IMR-90 (cell line): ENCODE measurements around the gene RAI14. TPM values are rescaled to one million over a fixed set of nuclear protein-coding genes. Genes with fewer than 3 reads are reported as not detected.

Experiments used
- ATAC-seq: fragments of 200-7000 bp; cut with Tn5 transposase; 2 replicates; pipeline ENCODE4 v1.9.1; 2020; ENCODE audit warnings: low read depth, mild to moderate bottlenecking, moderate library complexity
- BruUV-seq: library from RNA; stranded (reverse); fragments of 400-500 nt; replicated peaks from 2 replicates; lab custom pipeline; 2021; lab: Mats Ljungman, UMichigan
- CTCF ChIA-PET: fragments of 300-600 bp; formaldehyde crosslinking; extraction: SDS; loops from one replicate; lab custom pipeline; 2021; ENCODE audit warnings: antibody characterized with exemption; lab: Yijun Ruan, JAX
- POLR2A ChIA-PET: fragments of 300-600 bp; sonication (Branson Sonifier 250); formaldehyde crosslinking; loops from one replicate; lab custom pipeline; 2022; ENCODE audit warnings: antibody characterized with exemption; ENCODE audit not compliant: unreplicated experiment; lab: Charles Lee
- DNase-seq: peaks from one replicate; pipeline ENCODE4 v3.0.0; 2013
- H2AFZ ChIP-seq: replicated peaks from 2 replicates; pipeline ENCODE3; 2013; ENCODE audit warnings: low read length, mild to moderate bottlenecking; ENCODE audit not compliant: poor library complexity
- H2AK5ac ChIP-seq: 2 replicates; pipeline ENCODE4 v1.6.1; 2013; ENCODE audit warnings: low read depth, low read length, inconsistent platforms
- H2AK9ac ChIP-seq: replicated peaks from 2 replicates; pipeline ENCODE3; 2013; ENCODE audit warnings: mild to moderate bottlenecking, low read depth, low read length, moderate library complexity; ENCODE audit not compliant: poor library complexity
- H2BK120ac ChIP-seq: 2 replicates; pipeline ENCODE4 v1.6.1; 2013; ENCODE audit warnings: low read depth, low read length, inconsistent platforms
- H2BK15ac ChIP-seq: 3 replicates; pipeline ENCODE4 v1.6.1; 2013; ENCODE audit warnings: low read depth, low read length, inconsistent platforms
- H2BK20ac ChIP-seq: 2 replicates; pipeline ENCODE4 v1.6.1; 2013; ENCODE audit warnings: low read depth, mild to moderate bottlenecking, inconsistent platforms, low read length, moderate library complexity
- H2BK5ac ChIP-seq: 2 replicates; pipeline ENCODE4 v1.6.1; 2013; ENCODE audit warnings: mild to moderate bottlenecking, low read depth, low read length, inconsistent platforms; ENCODE audit not compliant: poor library complexity, severe bottlenecking
- H3K14ac ChIP-seq: replicated peaks from 2 replicates; pipeline ENCODE4 v1.6.1; 2013; ENCODE audit warnings: low read depth, low read length, inconsistent platforms
- H3K18ac ChIP-seq: 2 replicates; pipeline ENCODE4 v1.6.1; 2013; ENCODE audit warnings: low read depth, low read length, control low read depth
- H3K23ac ChIP-seq: 2 replicates; pipeline ENCODE4 v1.6.1; 2013; ENCODE audit warnings: low read depth, low read length, inconsistent platforms
- H3K27ac ChIP-seq: 2 replicates; pipeline ENCODE4 v1.5.1; 2013; ENCODE audit warnings: mild to moderate bottlenecking, control low read depth, low read length; ENCODE audit not compliant: insufficient read depth
- H3K27me3 ChIP-seq: 2 replicates; pipeline ENCODE4 v1.6.1; 2013; ENCODE audit warnings: low read length; ENCODE audit not compliant: control insufficient read depth, insufficient read depth
- H3K36me3 ChIP-seq: 2 replicates; pipeline ENCODE4 v1.6.1; 2013; ENCODE audit warnings: low read length, mixed read lengths; ENCODE audit not compliant: control insufficient read depth, insufficient read depth
- H3K4ac ChIP-seq: 2 replicates; pipeline ENCODE4 v1.6.1; 2013; ENCODE audit warnings: low read depth, low read length, inconsistent platforms
- H3K4me1 ChIP-seq: 2 replicates; pipeline ENCODE4 v1.6.1; 2013; ENCODE audit warnings: low read length, mixed read lengths; ENCODE audit not compliant: control insufficient read depth, insufficient read depth
- H3K4me2 ChIP-seq: 2 replicates; pipeline ENCODE4 v1.6.1; 2013; ENCODE audit warnings: low read depth, mild to moderate bottlenecking, control low read depth, low read length, moderate library complexity
- H3K4me3 ChIP-seq: 2 replicates; pipeline ENCODE4 v1.5.1; 2013; ENCODE audit warnings: low read depth, mild to moderate bottlenecking, control low read depth, low read length, moderate library complexity; ENCODE audit not compliant: insufficient read depth
- H3K56ac ChIP-seq: 2 replicates; pipeline ENCODE4 v1.6.1; 2013; ENCODE audit warnings: low read length, inconsistent platforms; ENCODE audit not compliant: insufficient read depth; ENCODE audit errors: extremely low read depth
- H3K79me1 ChIP-seq, 2 experiments: 2 replicates each; pipeline ENCODE4 v1.6.1; 2013; ENCODE audit warnings: low read length in 2 of 2, inconsistent platforms in 1 of 2, low read depth in 1 of 2
- H3K9ac ChIP-seq: 2 replicates; pipeline ENCODE4 v1.6.1; 2013; ENCODE audit warnings: low read depth, low read length, control low read depth
- H3K9me1 ChIP-seq: 2 replicates; pipeline ENCODE4 v1.6.1; 2013; ENCODE audit warnings: low read length, inconsistent platforms; ENCODE audit not compliant: insufficient read depth
- H3K9me3 ChIP-seq: 2 replicates; pipeline ENCODE4 v1.6.1; 2013; ENCODE audit warnings: low read length; ENCODE audit not compliant: control insufficient read depth, insufficient read depth
- H4K20me1 ChIP-seq: 2 replicates; pipeline ENCODE4 v1.6.1; 2013; ENCODE audit warnings: low read length, inconsistent platforms; ENCODE audit not compliant: insufficient read depth
- H4K5ac ChIP-seq: 2 replicates; pipeline ENCODE4 v1.6.1; 2013; ENCODE audit warnings: mild to moderate bottlenecking, low read depth, low read length, control low read depth
- H4K8ac ChIP-seq, 2 experiments: 2 replicates each; pipeline ENCODE4 v1.6.1; 2013; ENCODE audit warnings: low read depth in 2 of 2, low read length in 2 of 2, control low read depth in 1 of 2, inconsistent platforms in 1 of 2
- H4K91ac ChIP-seq: 2 replicates; pipeline ENCODE4 v1.6.1; 2013; ENCODE audit warnings: low read depth, low read length, inconsistent platforms; ENCODE audit not compliant: insufficient read depth
- BHLHE40 ChIP-seq: fragments of 150-350 bp; IDR thresholded peaks from 2 replicates; pipeline ENCODE4 v1.6.1; 2016; ENCODE audit warnings: mild to moderate bottlenecking, low read depth, low read length
- CEBPB ChIP-seq: IDR thresholded peaks from 2 replicates; pipeline ENCODE4 v1.6.1; 2012; ENCODE audit warnings: low read depth, low read length, improper control_type of control experiment
- CHD1 ChIP-seq: IDR thresholded peaks from 2 replicates; pipeline ENCODE4 v1.6.1; 2012; ENCODE audit warnings: low read depth, low read length, improper control_type of control experiment
- FOS ChIP-seq: fragments of 150-350 bp; IDR thresholded peaks from 2 replicates; pipeline ENCODE4 v1.6.1; 2016; ENCODE audit warnings: low read depth, low read length
- MAFK ChIP-seq: IDR thresholded peaks from 2 replicates; pipeline ENCODE4 v1.6.1; 2012; ENCODE audit warnings: low read depth, low read length, improper control_type of control experiment
- MAZ ChIP-seq: IDR thresholded peaks from 2 replicates; pipeline ENCODE4 v1.6.1; 2012; ENCODE audit warnings: low read depth, mild to moderate bottlenecking, low read length, improper control_type of control experiment, moderate library complexity, borderline replicate concordance
- MXI1 ChIP-seq: IDR thresholded peaks from 2 replicates; pipeline ENCODE4 v1.6.1; 2012; ENCODE audit warnings: low read depth, mild to moderate bottlenecking, low read length, moderate library complexity, borderline replicate concordance
- NFE2L2 ChIP-seq: fragments of 150-350 bp; IDR thresholded peaks from 2 replicates; pipeline ENCODE4 v1.6.1; 2016; ENCODE audit warnings: low read depth, mild to moderate bottlenecking, low read length
- POLR2A ChIP-seq: IDR thresholded peaks from 2 replicates; pipeline ENCODE4 v1.6.1; 2012; ENCODE audit warnings: mild to moderate bottlenecking, low read depth, low read length
- RAD21 ChIP-seq: IDR thresholded peaks from 2 replicates; pipeline ENCODE4 v1.6.1; 2012; ENCODE audit warnings: low read length, improper control_type of control experiment
- RFX5 ChIP-seq: IDR thresholded peaks from 2 replicates; pipeline ENCODE4 v1.8.0; 2012; ENCODE audit warnings: low read depth, mild to moderate bottlenecking, low read length, moderate library complexity
- SMC3 ChIP-seq: fragments of 150-350 bp; IDR thresholded peaks from 2 replicates; pipeline ENCODE4 v1.6.1; 2016; ENCODE audit warnings: low read depth, mild to moderate bottlenecking, antibody characterized with exemption, low read length, moderate library complexity
- WGBS, 2 experiments: methylation state at CpG; one replicate each; pipeline versions ENCODE4 v1.1.5 to v1.1.7; 2013; ENCODE audit warnings: missing lambda C conversion rate in 2 of 2; ENCODE audit not compliant: insufficient read length in 1 of 2; ENCODE audit errors: extremely low coverage in 2 of 2; 5-methylcytosine and 5-hydroxymethylcytosine counted together
- dilution Hi-C: fragments of 300-500 bp; cut with HindIII; formaldehyde crosslinking; loops from one replicate; pipeline ENCODE4 v1.14.3; 2018; ENCODE audit warnings: low sequenced_read_pairs; ENCODE audit not compliant: unreplicated experiment
- in situ Hi-C: fragments of 300-500 bp; cut with MboI; formaldehyde crosslinking; loops from 3 replicates; pipeline ENCODE4 v1.14.3; 2019; ENCODE audit warnings: low sequenced_read_pairs, inconsistent platforms, mixed read lengths
- intact Hi-C: fragments of 100-400 bp; cut with micrococcal nuclease; formaldehyde crosslinking; loops from 2 replicates; pipeline ENCODE4 v1.10.0; 2022
- polyA plus RNA-seq, 3 experiments: library from polyadenylated mRNA; depleted of rRNA; stranded (reverse); fragments of >200 nt; gene quantifications; 2 replicates each; pipeline ENCODE4 v1.2.3, GENCODE V29; 2012; ENCODE audit warnings: low replicate concordance in 1 of 3
- total RNA-seq: library from RNA; depleted of rRNA; stranded (reverse); fragments of >200 nt; gene quantifications from 2 replicates; pipeline ENCODE4 v1.2.3, GENCODE V29; 2012
- TF ChIP-seq, protein P1 (sequence below): fragments of 150-350 bp; IDR thresholded peaks from 2 replicates; pipeline ENCODE4 v1.6.1; 2017; ENCODE audit warnings: mild to moderate bottlenecking, antibody characterized with exemption, low read length, low read depth
- TF ChIP-seq, protein P2 (sequence below): fragments of 150-350 bp; IDR thresholded peaks from 2 replicates; pipeline ENCODE4 v1.6.1; 2016; ENCODE audit warnings: low read depth, mild to moderate bottlenecking, low read length, moderate library complexity, borderline replicate concordance
- TF ChIP-seq, protein P3 (sequence below): conservative IDR thresholded peaks from 2 replicates; pipeline ENCODE4 v1.5.1; 2012; ENCODE audit warnings: mild to moderate bottlenecking, low read depth, low read length, improper control_type of control experiment

RAI14 gene
- total and polyA plus RNA-seq, 2 of the 4 experiments (the other 2 are of a cell fraction) = 221 to 267 TPM

DNA sequence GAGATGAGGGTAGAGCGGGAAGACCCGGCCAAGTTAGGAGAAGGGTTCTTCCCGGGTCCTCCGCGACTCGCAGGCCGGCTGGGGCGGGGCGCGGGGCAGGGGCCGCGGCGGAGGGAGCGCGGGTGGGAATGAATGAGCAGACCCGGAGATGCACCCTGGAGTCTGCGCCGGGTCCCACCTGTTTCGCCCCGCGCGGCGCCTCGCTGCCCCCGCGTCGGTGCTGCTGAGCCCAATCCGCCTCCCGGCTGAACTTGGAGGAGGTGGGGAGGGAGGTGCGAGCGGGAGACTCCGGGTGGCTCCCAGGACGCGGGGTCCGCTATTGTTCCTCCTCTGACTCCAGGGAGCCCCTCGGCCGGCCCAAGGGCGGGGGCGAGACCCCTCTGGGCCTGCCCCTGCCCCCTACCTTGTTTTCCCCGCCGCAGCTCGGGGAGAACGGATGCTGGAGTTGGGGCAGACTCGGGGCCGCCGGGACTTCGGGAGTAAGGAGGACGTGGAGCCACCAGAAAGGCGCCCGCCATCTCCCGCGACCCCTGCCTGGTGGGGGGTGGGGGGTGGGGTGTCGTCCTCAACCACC lies 659 bp downstream of the RAI14 start:
- H2AK9ac ChIP-seq = peak overlapping the region; percentile 88
- peak overlapping the region; percentile 85 for H2AFZ ChIP-seq
- POLR2A ChIA-PET = interaction anchor here (0.5 to 2.3 kb wide), 4 partner anchors 20 to 122 kb away, joined by 3 to 5 read pairs (median 4); no protein-coding TSS in a partner anchor
- peak; percentile 1 for ATAC-seq
- DNase-seq = no peak
- H2BK5ac ChIP-seq = peak overlapping the region; percentile 98
- peak overlapping the region; percentile 95 for H3K4me2 ChIP-seq
- H3K27ac ChIP-seq = peak overlapping the region; percentile 100
- H3K14ac ChIP-seq = peak overlapping the region; percentile 95
- H3K79me1 ChIP-seq = peaks cover 0 to 16% of the 10 kb centered on the region in 2 experiments; a peak in 2 of 4 replicates
- H2BK20ac ChIP-seq = no peak overlapping the region
- in situ Hi-C loops = loop anchor here (5.0 kb wide), 1 partner anchor 129 kb away; no protein-coding TSS in a partner anchor
- H3K9ac ChIP-seq = peak overlapping the region; percentile 100
- no TSS peak for BruUV-seq
- H3K4me1 ChIP-seq = peaks cover 17% of the 10 kb centered on the region
- H2AK5ac ChIP-seq = peak overlapping the region; percentile 94
- CTCF ChIA-PET = no interaction called here
- peaks cover 8% of the 10 kb centered on the region for H3K9me1 ChIP-seq
- no peaks in the 10 kb centered on the region for H3K9me3 ChIP-seq
- H4K8ac ChIP-seq = peak overlapping the region; percentile 85 to 91
- peaks cover 4% of the 10 kb centered on the region for H3K36me3 ChIP-seq
- peaks cover 40% of the 10 kb centered on the region for H4K20me1 ChIP-seq
- WGBS, 2 experiments = 0% methylated on average over 13 of the region's 53 CpGs; no CpG with 5 or more reads in 1 of the 2 experiments
- peak overlapping the region; percentile 91 for H2BK120ac ChIP-seq
- H3K27me3 ChIP-seq = no peaks in the 10 kb centered on the region
- peak overlapping the region; percentile 95 for H4K5ac ChIP-seq
- dilution Hi-C loops = no loop called here
- H3K56ac ChIP-seq = peak overlapping the region; percentile 97
- peak overlapping the region; percentile 96 for H4K91ac ChIP-seq
- peak overlapping the region; percentile 98 for H3K4ac ChIP-seq
- H3K4me3 ChIP-seq = peak overlapping the region; percentile 99
- peak overlapping the region; percentile 98 for H3K18ac ChIP-seq
- peak overlapping the region; percentile 59; the same call in 2 of the 3 replicates for H2BK15ac ChIP-seq
- intact Hi-C loops = loop anchor here (1.0 to 5.0 kb wide), 9 partner anchors 38 to 170 kb away; no protein-coding TSS in a partner anchor
- H3K23ac ChIP-seq = peak overlapping the region; percentile 98
- TF ChIP-seq CHD1 = no peak
- TF ChIP-seq SMC3 = no peak
- TF ChIP-seq NFE2L2 = no peak
- TF ChIP-seq CEBPB = no peak
- TF ChIP-seq MAZ = no peak
- TF ChIP-seq MXI1 = no peak
- TF ChIP-seq, protein P1, sequence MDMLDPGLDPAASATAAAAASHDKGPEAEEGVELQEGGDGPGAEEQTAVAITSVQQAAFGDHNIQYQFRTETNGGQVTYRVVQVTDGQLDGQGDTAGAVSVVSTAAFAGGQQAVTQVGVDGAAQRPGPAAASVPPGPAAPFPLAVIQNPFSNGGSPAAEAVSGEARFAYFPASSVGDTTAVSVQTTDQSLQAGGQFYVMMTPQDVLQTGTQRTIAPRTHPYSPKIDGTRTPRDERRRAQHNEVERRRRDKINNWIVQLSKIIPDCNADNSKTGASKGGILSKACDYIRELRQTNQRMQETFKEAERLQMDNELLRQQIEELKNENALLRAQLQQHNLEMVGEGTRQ = no peak
- TF ChIP-seq RFX5 = no peak
- no peak for TF ChIP-seq BHLHE40
- TF ChIP-seq RAD21 = peak; percentile 16; the same call in 1 of the 2 replicates
- TF ChIP-seq, protein P2, sequence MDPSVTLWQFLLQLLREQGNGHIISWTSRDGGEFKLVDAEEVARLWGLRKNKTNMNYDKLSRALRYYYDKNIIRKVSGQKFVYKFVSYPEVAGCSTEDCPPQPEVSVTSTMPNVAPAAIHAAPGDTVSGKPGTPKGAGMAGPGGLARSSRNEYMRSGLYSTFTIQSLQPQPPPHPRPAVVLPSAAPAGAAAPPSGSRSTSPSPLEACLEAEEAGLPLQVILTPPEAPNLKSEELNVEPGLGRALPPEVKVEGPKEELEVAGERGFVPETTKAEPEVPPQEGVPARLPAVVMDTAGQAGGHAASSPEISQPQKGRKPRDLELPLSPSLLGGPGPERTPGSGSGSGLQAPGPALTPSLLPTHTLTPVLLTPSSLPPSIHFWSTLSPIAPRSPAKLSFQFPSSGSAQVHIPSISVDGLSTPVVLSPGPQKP = no peak
- no peak for TF ChIP-seq FOS
- TF ChIP-seq MAFK = no peak
- TF ChIP-seq POLR2A = peak; percentile 10
- TF ChIP-seq, protein P3, sequence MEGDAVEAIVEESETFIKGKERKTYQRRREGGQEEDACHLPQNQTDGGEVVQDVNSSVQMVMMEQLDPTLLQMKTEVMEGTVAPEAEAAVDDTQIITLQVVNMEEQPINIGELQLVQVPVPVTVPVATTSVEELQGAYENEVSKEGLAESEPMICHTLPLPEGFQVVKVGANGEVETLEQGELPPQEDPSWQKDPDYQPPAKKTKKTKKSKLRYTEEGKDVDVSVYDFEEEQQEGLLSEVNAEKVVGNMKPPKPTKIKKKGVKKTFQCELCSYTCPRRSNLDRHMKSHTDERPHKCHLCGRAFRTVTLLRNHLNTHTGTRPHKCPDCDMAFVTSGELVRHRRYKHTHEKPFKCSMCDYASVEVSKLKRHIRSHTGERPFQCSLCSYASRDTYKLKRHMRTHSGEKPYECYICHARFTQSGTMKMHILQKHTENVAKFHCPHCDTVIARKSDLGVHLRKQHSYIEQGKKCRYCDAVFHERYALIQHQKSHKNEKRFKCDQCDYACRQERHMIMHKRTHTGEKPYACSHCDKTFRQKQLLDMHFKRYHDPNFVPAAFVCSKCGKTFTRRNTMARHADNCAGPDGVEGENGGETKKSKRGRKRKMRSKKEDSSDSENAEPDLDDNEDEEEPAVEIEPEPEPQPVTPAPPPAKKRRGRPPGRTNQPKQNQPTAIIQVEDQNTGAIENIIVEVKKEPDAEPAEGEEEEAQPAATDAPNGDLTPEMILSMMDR = no peak
